GM12878 (cell line): ENCODE results near the gene SLC15A3.

Experiments
- ATF7 ChIP-seq: fragments of 450-650 bp; IDR thresholded peaks from 2 replicates; pipeline ENCODE4 v1.6.1; 2016; ENCODE audit warnings: low read depth, mild to moderate bottlenecking
- CREB1 ChIP-seq: IDR thresholded peaks from 2 replicates; pipeline ENCODE4 v1.6.1; 2012; ENCODE audit warnings: low read depth, mild to moderate bottlenecking, inconsistent platforms
- EZH2 ChIP-seq: IDR thresholded peaks from 2 replicates; pipeline ENCODE4 v1.6.1; 2012; ENCODE audit warnings: low read depth, mild to moderate bottlenecking, control low read depth, inconsistent platforms, low read length, borderline replicate concordance; ENCODE audit not compliant: control insufficient read depth
- FOXM1 ChIP-seq: IDR thresholded peaks from 2 replicates; pipeline ENCODE4 v1.6.1; 2012; ENCODE audit warnings: low read depth, mild to moderate bottlenecking, inconsistent platforms, low read length, moderate library complexity
- POLR2A ChIP-seq: IDR thresholded peaks from 2 replicates; pipeline ENCODE4 v1.6.1; 2011; ENCODE audit warnings: low read depth, mild to moderate bottlenecking, low read length
- POLR2AphosphoS5 ChIP-seq: IDR thresholded peaks from 2 replicates; pipeline ENCODE4 v1.6.1; 2011; ENCODE audit warnings: mild to moderate bottlenecking, low read length, inconsistent platforms
- SIN3A ChIP-seq: IDR thresholded peaks from 2 replicates; pipeline ENCODE4 v1.6.1; 2012; ENCODE audit warnings: low read depth, low read length, improper control_type of control experiment
- SP1 ChIP-seq: IDR thresholded peaks from one replicate; pipeline ENCODE4 v1.6.1; 2011; ENCODE audit warnings: low read depth, low read length
- SRF ChIP-seq, 2 experiments: IDR thresholded peaks; 2 replicates each; pipeline ENCODE4 v1.6.1; 2011; ENCODE audit warnings: low read depth in 2 of 2, low read length in 2 of 2, mild to moderate bottlenecking in 1 of 2, moderate library complexity in 1 of 2
- SUPT20H ChIP-seq: IDR thresholded peaks from 2 replicates; pipeline ENCODE4 v1.6.1; 2011; ENCODE audit warnings: low read depth, mild to moderate bottlenecking, low read length, moderate library complexity, borderline replicate concordance; ENCODE audit not compliant: control insufficient read depth
- YY1 ChIP-seq: IDR thresholded peaks from 2 replicates; pipeline ENCODE4 v1.6.1; 2011; ENCODE audit warnings: low read depth, mild to moderate bottlenecking, low read length
- ZNF274 ChIP-seq: IDR thresholded peaks from one replicate; pipeline ENCODE4 v1.8.0; 2011; ENCODE audit not compliant: insufficient read length, insufficient read depth
- TF ChIP-seq, protein P1 (sequence below), 3 experiments: IDR thresholded peaks in 2 of 3; conservative IDR thresholded peaks in 1 of 3; 2 replicates each; pipeline ENCODE4 v1.5.1; 2011; ENCODE audit warnings: low read depth in 3 of 3, low read length in 3 of 3, mild to moderate bottlenecking in 3 of 3, control low read depth in 2 of 3, moderate library complexity in 2 of 3, inconsistent platforms in 1 of 3, mixed read lengths in 1 of 3; ENCODE audit not compliant: control insufficient read depth in 2 of 3, insufficient read depth in 1 of 3; ENCODE audit errors: extremely low read depth in 1 of 3
- TF ChIP-seq, protein P2 (sequence below): IDR thresholded peaks from 2 replicates; pipeline ENCODE4 v1.6.1; 2011; ENCODE audit warnings: low read depth, low read length, improper control_type of control experiment, borderline replicate concordance

DNA sequence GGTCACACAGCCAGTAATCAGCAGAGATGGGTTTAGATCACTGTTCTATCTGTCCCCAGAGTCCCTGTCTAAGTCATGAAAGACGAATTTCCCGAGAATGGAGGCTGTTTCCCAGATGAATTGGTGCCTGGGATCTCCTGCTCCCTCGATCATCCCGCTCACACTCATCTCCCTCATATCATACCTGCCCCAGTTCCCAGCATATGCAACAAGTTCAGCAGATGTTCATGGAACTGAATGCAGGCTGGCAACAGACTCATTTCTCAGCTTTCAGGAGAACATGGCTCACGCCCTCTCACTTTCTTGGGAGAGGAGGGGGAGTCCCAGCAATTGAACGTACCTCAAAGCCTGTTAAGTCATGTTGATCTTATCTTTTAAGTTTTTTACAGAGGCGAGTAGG, 41.6 kb upstream of the SLC15A3 start:
- TF ChIP-seq, protein P1, sequence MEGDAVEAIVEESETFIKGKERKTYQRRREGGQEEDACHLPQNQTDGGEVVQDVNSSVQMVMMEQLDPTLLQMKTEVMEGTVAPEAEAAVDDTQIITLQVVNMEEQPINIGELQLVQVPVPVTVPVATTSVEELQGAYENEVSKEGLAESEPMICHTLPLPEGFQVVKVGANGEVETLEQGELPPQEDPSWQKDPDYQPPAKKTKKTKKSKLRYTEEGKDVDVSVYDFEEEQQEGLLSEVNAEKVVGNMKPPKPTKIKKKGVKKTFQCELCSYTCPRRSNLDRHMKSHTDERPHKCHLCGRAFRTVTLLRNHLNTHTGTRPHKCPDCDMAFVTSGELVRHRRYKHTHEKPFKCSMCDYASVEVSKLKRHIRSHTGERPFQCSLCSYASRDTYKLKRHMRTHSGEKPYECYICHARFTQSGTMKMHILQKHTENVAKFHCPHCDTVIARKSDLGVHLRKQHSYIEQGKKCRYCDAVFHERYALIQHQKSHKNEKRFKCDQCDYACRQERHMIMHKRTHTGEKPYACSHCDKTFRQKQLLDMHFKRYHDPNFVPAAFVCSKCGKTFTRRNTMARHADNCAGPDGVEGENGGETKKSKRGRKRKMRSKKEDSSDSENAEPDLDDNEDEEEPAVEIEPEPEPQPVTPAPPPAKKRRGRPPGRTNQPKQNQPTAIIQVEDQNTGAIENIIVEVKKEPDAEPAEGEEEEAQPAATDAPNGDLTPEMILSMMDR (IDR thresholded peaks at IDR 0.05 in 2 of 3, conservative IDR thresholded peaks at IDR 0.05 in 1 of 3; ENCODE audit: control insufficient read depth in 2 of 3, extremely low read depth in 1 of 3, insufficient read depth in 1 of 3, low read depth in 3 of 3, low read length in 3 of 3) = no peak
- TF ChIP-seq SIN3A = no peak
- TF ChIP-seq CREB1 = no peak
- TF ChIP-seq POLR2AphosphoS5 = no peak
- TF ChIP-seq ZNF274 = no peak
- no peak for TF ChIP-seq SP1
- no peak for TF ChIP-seq ATF7
- no peak for TF ChIP-seq YY1
- TF ChIP-seq, protein P2, sequence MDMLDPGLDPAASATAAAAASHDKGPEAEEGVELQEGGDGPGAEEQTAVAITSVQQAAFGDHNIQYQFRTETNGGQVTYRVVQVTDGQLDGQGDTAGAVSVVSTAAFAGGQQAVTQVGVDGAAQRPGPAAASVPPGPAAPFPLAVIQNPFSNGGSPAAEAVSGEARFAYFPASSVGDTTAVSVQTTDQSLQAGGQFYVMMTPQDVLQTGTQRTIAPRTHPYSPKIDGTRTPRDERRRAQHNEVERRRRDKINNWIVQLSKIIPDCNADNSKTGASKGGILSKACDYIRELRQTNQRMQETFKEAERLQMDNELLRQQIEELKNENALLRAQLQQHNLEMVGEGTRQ = no peak
- no peak for TF ChIP-seq EZH2
- TF ChIP-seq SRF (IDR thresholded peaks at IDR 0.05; ENCODE audit: low read depth in 2 of 2, low read length in 2 of 2) = no peak
- TF ChIP-seq POLR2A = no peak
- TF ChIP-seq SUPT20H = no peak
- no peak for TF ChIP-seq FOXM1
